Adipocyte (in vitro differentiated cells): Measurements from ENCODE around the gene MED9.

ENCODE experiments used
- DNase-seq: peaks from one replicate; pipeline ENCODE4 v3.0.0-alpha.2; 2015; ENCODE audit warnings: low read depth
- H3K27me3 ChIP-seq: replicated peaks from 2 replicates; pipeline ENCODE4 v1.7.0; 2013; ENCODE audit warnings: mild to moderate bottlenecking, low read length, moderate library complexity; ENCODE audit not compliant: control insufficient read depth, insufficient read depth
- H3K36me3 ChIP-seq: 2 replicates; pipeline ENCODE4 v1.7.0; 2013; ENCODE audit warnings: low read length, mild to moderate bottlenecking, moderate library complexity; ENCODE audit not compliant: control insufficient read depth, insufficient read depth, severe bottlenecking
- H3K4me1 ChIP-seq: 2 replicates; pipeline ENCODE4 v1.7.0; 2013; ENCODE audit warnings: mild to moderate bottlenecking, low read length, moderate library complexity; ENCODE audit not compliant: control insufficient read depth, insufficient read depth
- H3K4me3 ChIP-seq: 2 replicates; pipeline ENCODE4 v1.7.0; 2013; ENCODE audit warnings: mild to moderate bottlenecking, low read length, moderate library complexity
- H3K9ac ChIP-seq: 2 replicates; pipeline ENCODE4 v1.7.0; 2013; ENCODE audit warnings: mild to moderate bottlenecking, low read length, moderate library complexity
- H3K9me3 ChIP-seq: 2 replicates; pipeline ENCODE4 v1.7.0; 2013; ENCODE audit warnings: mild to moderate bottlenecking, low read length, moderate library complexity; ENCODE audit not compliant: control insufficient read depth

Gene MED9

GRCh38 chr17:17512866-17513265 is 36.1 kb downstream of the MED9 start:
- H3K4me1 ChIP-seq = peaks cover 51% of the 10 kb centered on the region
- no peak for DNase-seq
- no peak overlapping the region for H3K4me3 ChIP-seq
- no peaks in the 10 kb centered on the region for H3K9me3 ChIP-seq
- H3K9ac ChIP-seq = no peak overlapping the region
- no peaks in the 10 kb centered on the region for H3K27me3 ChIP-seq
- peaks cover 16% of the 10 kb centered on the region for H3K36me3 ChIP-seq

GRCh38 chr17:17513626-17514025 is 36.8 kb downstream of the MED9 start:
- H3K4me3 ChIP-seq = no peak overlapping the region
- peaks cover 16% of the 10 kb centered on the region for H3K36me3 ChIP-seq
- no peak for DNase-seq

GRCh38 chr17:17514361-17514992 is 37.7 kb downstream of the MED9 start:
- H3K36me3 ChIP-seq = peaks cover 16% of the 10 kb centered on the region
- H3K27me3 ChIP-seq = no peaks in the 10 kb centered on the region
- peaks cover 51% of the 10 kb centered on the region for H3K4me1 ChIP-seq
- no peak overlapping the region for H3K4me3 ChIP-seq
- peak overlapping the region; percentile 70 for H3K9ac ChIP-seq
- H3K9me3 ChIP-seq = no peaks in the 10 kb centered on the region
- DNase-seq = no peak

More at GRCh38 chr17:17513626-17514025, 36.8 kb downstream of the MED9 start:
- peaks cover 51% of the 10 kb centered on the region for H3K4me1 ChIP-seq
- H3K9me3 ChIP-seq = no peaks in the 10 kb centered on the region
- H3K27me3 ChIP-seq = no peaks in the 10 kb centered on the region
- no peak overlapping the region for H3K9ac ChIP-seq

GRCh38 chr17:17514993-17515933 is 38.5 kb downstream of the MED9 start:
- peak overlapping the region; percentile 70 for H3K9ac ChIP-seq
- peaks cover 23% of the 10 kb centered on the region for H3K36me3 ChIP-seq
- H3K27me3 ChIP-seq = no peaks in the 10 kb centered on the region
- H3K4me3 ChIP-seq = peak overlapping the region; percentile 1
- H3K4me1 ChIP-seq = peaks cover 51% of the 10 kb centered on the region
- no peak for DNase-seq
- no peaks in the 10 kb centered on the region for H3K9me3 ChIP-seq

- Histone ChIP-seq H3K9ac (peak overlapping the region; percentile 46), H3K27me3 (no peaks in the 10 kb centered on the region), H3K9me3 (no peaks in the 10 kb centered on the region), H3K4me3 (no peak overlapping the region), H3K4me1 (peaks cover 50% of the 10 kb centered on the region), H3K36me3 (peaks cover 33% of the 10 kb centered on the region)
- DNase-seq = peak; percentile 39
These were observed 39.4 kb downstream of the MED9 start for GRCh38 chr17:17515934-17516930.

- Histone ChIP-seq H3K4me1 (peaks cover 43% of the 10 kb centered on the region), H3K9me3 (no peaks in the 10 kb centered on the region), H3K9ac (no peak overlapping the region), H3K36me3 (peaks cover 34% of the 10 kb centered on the region), H3K27me3 (no peaks in the 10 kb centered on the region), H3K4me3 (no peak overlapping the region)
- no peak for DNase-seq
These were observed 40.3 kb downstream of the MED9 start for GRCh38 chr17:17516941-17517720.

GRCh38 chr17:17518014-17518413 is 41.2 kb downstream of the MED9 start:
- no peak for DNase-seq
- Histone ChIP-seq H3K27me3 (no peaks in the 10 kb centered on the region), H3K36me3 (peaks cover 34% of the 10 kb centered on the region), H3K9ac (no peak overlapping the region), H3K9me3 (no peaks in the 10 kb centered on the region), H3K4me1 (peaks cover 34% of the 10 kb centered on the region), H3K4me3 (no peak overlapping the region)

GRCh38 chr17:17518951-17519350 is 42.2 kb downstream of the MED9 start:
- Histone ChIP-seq H3K9me3 (no peaks in the 10 kb centered on the region), H3K27me3 (no peaks in the 10 kb centered on the region), H3K4me1 (peaks cover 31% of the 10 kb centered on the region), H3K9ac (no peak overlapping the region), H3K4me3 (no peak overlapping the region), H3K36me3 (peaks cover 35% of the 10 kb centered on the region)
- DNase-seq = no peak

- no peak for DNase-seq
- H3K9me3 ChIP-seq = no peaks in the 10 kb centered on the region
- H3K4me1 ChIP-seq = peaks cover 22% of the 10 kb centered on the region
- no peaks in the 10 kb centered on the region for H3K27me3 ChIP-seq
- peaks cover 37% of the 10 kb centered on the region for H3K36me3 ChIP-seq
- H3K4me3 ChIP-seq = no peak overlapping the region
- no peak overlapping the region for H3K9ac ChIP-seq
These were observed 43.1 kb downstream of the MED9 start for GRCh38 chr17:17519886-17520285.

GRCh38 chr17:17520599-17521232 is 43.9 kb downstream of the MED9 start:
- Histone ChIP-seq H3K36me3 (peaks cover 37% of the 10 kb centered on the region), H3K9me3 (no peaks in the 10 kb centered on the region), H3K27me3 (no peaks in the 10 kb centered on the region), H3K4me1 (peaks cover 14% of the 10 kb centered on the region), H3K4me3 (no peak overlapping the region), H3K9ac (no peak overlapping the region)
- DNase-seq = no peak
